ENCODE results near the gene BRD3OS. TPM values are rescaled to one million over a fixed set of nuclear protein-coding genes. Genes with fewer than 3 reads are reported as not detected.

BRD3OS gene
- total RNA-seq, 1 donor from 2014 or later, result 17.3 TPM

DNA sequence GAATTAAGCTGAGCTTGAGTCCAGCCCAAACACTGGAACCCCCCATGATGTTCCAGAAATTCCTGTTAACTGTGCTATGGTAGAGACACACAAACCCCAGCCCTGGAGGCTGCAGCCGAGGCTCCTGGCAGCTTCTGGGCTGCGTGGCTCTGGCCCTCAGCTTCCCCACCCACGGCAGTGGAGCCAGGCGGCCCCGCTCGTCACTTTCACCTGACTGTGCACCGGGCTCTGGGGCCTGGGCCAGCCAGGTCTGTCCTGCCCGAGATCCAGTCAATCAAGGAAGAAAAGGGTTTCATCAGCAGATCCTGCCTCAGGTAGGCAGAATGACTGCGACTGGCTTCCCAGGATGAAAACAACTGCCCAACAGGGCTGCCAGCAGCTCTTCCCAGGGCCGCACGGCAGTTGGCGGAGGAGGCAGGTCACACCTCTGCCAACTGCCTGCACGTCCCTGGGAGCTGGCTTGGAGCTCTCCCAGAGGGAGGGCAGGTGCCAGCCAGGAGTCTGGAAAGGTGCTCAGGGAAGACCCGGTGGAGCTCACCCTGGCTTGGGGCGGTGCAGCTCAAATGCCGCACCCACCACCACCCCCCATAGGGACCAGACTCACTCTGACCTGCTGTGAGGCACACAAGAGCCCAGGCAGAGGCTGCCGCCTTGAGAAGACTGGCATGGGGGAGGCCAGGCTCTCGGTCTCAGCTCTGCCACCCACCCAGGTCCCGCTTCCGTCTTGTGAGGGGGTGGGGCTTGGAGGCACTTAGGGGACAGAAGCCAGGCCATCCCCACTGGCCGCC is 21.8 kb downstream of the BRD3OS start:
- ChIA-PET CTCF (interaction anchor here (0.9 kb wide), 1 partner anchor 41 kb away, joined by 3 read pairs; no protein-coding TSS in a partner anchor), POLR2A (no interaction called here)
- no peak overlapping the region for H3K27ac Mint-ChIP-seq
- H3K4me3 Mint-ChIP-seq, result no peak overlapping the region
- TF ChIP-seq, protein P1, sequence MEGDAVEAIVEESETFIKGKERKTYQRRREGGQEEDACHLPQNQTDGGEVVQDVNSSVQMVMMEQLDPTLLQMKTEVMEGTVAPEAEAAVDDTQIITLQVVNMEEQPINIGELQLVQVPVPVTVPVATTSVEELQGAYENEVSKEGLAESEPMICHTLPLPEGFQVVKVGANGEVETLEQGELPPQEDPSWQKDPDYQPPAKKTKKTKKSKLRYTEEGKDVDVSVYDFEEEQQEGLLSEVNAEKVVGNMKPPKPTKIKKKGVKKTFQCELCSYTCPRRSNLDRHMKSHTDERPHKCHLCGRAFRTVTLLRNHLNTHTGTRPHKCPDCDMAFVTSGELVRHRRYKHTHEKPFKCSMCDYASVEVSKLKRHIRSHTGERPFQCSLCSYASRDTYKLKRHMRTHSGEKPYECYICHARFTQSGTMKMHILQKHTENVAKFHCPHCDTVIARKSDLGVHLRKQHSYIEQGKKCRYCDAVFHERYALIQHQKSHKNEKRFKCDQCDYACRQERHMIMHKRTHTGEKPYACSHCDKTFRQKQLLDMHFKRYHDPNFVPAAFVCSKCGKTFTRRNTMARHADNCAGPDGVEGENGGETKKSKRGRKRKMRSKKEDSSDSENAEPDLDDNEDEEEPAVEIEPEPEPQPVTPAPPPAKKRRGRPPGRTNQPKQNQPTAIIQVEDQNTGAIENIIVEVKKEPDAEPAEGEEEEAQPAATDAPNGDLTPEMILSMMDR (IDR thresholded peaks at IDR 0.05), result no peak
- H3K4me1 Mint-ChIP-seq, result no peaks in the 10 kb centered on the region
- no peaks in the 10 kb centered on the region for H3K9me3 Mint-ChIP-seq
- no peak for DNase-seq
- intact Hi-C loops (cut with micrococcal nuclease), result no loop called here
- peaks cover 86% of the 10 kb centered on the region for H3K36me3 Mint-ChIP-seq (ENCODE audit: low read depth)
- H3K27me3 Mint-ChIP-seq, result no peaks in the 10 kb centered on the region
- ATAC-seq (ENCODE audit: low read depth), result no peak

DNA sequence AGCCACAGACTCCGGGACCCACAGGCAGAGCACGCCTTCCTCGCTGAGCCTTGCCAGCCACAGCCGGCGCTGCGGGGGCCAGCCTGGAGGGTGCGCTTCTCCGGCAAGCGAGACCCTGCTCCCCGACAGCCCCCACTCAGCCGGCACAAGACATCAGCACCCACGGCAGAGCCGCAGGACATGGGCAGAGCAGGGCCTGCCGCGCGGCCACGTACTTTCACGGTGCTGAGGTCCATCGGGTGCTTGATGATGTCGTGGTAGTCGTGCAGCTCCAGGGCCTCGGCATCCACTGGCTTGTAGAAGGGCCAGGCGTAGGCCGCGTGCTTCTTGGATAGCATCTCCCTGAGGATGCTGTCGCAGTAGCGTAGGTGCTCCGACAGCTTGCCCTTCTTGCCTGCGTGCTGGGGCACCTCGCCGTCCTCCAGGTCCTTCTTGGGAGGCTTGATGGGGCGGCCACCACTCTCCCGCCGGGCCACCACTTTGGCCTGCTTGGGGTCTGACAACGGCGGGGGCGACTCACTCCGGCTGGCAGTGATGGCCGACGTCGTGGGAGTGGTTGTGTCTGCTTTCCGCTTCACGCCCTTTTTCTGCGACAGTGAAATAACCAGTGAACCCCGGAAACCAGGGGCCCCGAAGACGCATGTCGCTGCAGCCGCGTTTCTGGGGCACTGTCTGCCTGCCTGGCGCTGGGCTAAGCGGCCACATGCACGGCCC is 22.7 kb downstream of the BRD3OS start:
- ATAC-seq (ENCODE audit: low read depth), result no peak
- no peak overlapping the region for H3K27ac Mint-ChIP-seq
- no peak for DNase-seq
- H3K9me3 Mint-ChIP-seq, result no peaks in the 10 kb centered on the region
- H3K4me3 Mint-ChIP-seq, result no peak overlapping the region
- no peaks in the 10 kb centered on the region for H3K27me3 Mint-ChIP-seq
- H3K36me3 Mint-ChIP-seq (ENCODE audit: low read depth), result peaks cover 87% of the 10 kb centered on the region
- CTCF ChIA-PET, result no interaction called here
- TF ChIP-seq, protein P1 (IDR thresholded peaks at IDR 0.05), result no peak
- H3K4me1 Mint-ChIP-seq, result no peaks in the 10 kb centered on the region
- POLR2A ChIA-PET, result no interaction called here
- intact Hi-C loops (cut with micrococcal nuclease), result no loop called here

DNA sequence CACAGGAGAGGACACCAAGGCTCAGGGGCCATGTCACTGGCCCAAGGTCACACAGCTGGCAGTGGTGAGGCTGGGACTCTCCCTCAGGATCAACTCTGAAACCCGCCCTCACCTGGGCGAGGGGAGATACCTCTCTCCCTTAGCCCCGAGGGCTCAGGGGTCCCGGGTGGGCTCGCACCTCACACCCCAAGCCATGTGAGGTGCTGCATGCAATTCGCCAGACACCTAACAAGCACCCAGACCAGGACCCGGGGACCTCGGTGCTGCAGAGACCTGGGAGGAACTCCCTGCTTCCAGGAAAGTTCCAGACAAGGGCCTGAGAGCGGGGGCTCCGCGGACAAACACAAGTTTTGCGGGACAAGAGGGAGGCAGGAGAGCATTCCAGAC is 23.3 kb downstream of the BRD3OS start:
- no peaks in the 10 kb centered on the region for H3K9me3 Mint-ChIP-seq
- POLR2A ChIA-PET, result no interaction called here
- H3K4me3 Mint-ChIP-seq, result no peak overlapping the region
- H3K4me1 Mint-ChIP-seq, result no peaks in the 10 kb centered on the region
- H3K36me3 Mint-ChIP-seq (ENCODE audit: low read depth), result peaks cover 82% of the 10 kb centered on the region
- CTCF ChIA-PET, result no interaction called here
- no peaks in the 10 kb centered on the region for H3K27me3 Mint-ChIP-seq
- ATAC-seq (ENCODE audit: low read depth) (no peak), DNase-seq (no peak)
- H3K27ac Mint-ChIP-seq, result no peak overlapping the region
- intact Hi-C loops (cut with micrococcal nuclease), result no loop called here
- TF ChIP-seq, protein P1 (IDR thresholded peaks at IDR 0.05), result no peak

DNA sequence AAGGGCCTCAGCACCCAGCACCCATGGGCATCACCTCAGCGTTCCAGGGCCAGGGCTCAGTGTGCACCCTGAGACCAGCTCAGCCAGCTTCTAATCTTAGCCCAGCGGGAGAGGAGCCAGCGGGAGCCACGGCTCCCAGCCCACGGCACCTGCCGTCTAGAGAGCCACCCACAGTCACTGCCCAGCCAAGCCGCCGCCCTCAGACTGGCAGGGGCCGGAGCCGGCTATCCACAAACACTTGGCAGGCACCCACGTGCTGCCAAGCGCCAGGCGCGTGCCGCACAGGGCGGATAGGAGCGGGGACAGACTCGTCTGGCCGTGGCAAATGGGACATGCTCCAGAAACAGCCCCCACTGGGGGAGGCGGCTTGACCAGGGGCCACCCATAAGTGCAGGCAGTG is 24.0 kb downstream of the BRD3OS start:
- TF ChIP-seq, protein P1 (IDR thresholded peaks at IDR 0.05), result no peak
- intact Hi-C loops (cut with micrococcal nuclease), result no loop called here
- ATAC-seq (ENCODE audit: low read depth) (no peak), DNase-seq (no peak)
- CTCF ChIA-PET, result no interaction called here
- Mint-ChIP-seq H3K36me3 (ENCODE audit: low read depth) (peaks cover 77% of the 10 kb centered on the region), H3K9me3 (no peaks in the 10 kb centered on the region), H3K27me3 (no peaks in the 10 kb centered on the region), H3K27ac (no peak overlapping the region), H3K4me3 (no peak overlapping the region), H3K4me1 (no peaks in the 10 kb centered on the region)
- POLR2A ChIA-PET, result no interaction called here

DNA sequence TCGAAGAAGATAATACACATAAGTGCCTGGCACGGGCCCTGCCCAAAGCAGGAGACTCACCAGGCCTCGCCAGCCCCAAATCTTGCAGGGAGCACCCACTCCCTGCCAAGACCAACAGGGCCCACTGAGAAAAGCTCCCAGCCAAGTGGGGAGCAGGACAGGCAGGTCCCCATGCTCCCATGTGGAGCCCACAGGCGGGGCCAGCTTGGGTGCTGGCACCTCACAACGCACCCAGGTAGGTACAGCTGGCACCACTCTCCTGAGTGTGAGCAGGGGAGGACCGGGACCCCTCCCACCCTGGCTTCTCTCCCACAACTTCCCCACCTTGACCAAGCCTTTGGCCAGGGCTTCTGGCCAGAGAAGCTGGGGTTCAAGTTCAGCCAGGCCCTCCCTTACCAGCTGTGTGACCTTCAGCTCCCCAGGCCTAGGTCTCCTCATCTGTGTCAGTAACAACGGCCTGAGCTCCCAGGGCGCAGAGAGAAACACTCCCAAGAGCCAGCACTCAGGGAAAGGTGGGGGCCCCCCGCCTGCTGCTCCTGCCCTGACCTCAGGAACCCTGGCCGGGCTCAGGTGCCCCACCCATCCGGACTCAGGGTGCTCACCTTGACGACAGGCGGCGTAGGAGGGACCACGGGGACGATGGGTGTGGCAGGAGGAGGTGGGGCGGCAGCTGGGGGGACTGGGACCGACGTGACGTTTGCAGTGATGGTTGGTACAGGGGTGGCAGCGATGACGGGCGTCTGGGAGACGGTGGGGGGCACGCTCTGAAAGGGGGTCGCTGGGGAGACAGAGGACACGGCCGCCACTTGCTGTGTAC is 24.7 kb downstream of the BRD3OS start:
- CTCF ChIA-PET, result no interaction called here
- peaks cover 70% of the 10 kb centered on the region for H3K36me3 Mint-ChIP-seq (ENCODE audit: low read depth)
- no peak overlapping the region for H3K4me3 Mint-ChIP-seq
- H3K27me3 Mint-ChIP-seq, result no peaks in the 10 kb centered on the region
- H3K27ac Mint-ChIP-seq, result no peak overlapping the region
- ATAC-seq (ENCODE audit: low read depth) (no peak), DNase-seq (no peak)
- TF ChIP-seq, protein P1 (IDR thresholded peaks at IDR 0.05), result no peak
- no peaks in the 10 kb centered on the region for H3K9me3 Mint-ChIP-seq
- POLR2A ChIA-PET, result no interaction called here
- H3K4me1 Mint-ChIP-seq, result no peaks in the 10 kb centered on the region
- intact Hi-C loops (cut with micrococcal nuclease), result no loop called here

Measured in activated B cell treated with CpG ODN at 0.5 μM for 24 hours (primary cell).